Endothelial cell of umbilical vein (primary cell): ENCODE measurements around the gene EEA1. TPM values are rescaled to one million over a fixed set of nuclear protein-coding genes. Genes with fewer than 3 reads are reported as not detected.

ENCODE experiments used
- polyA plus RNA-seq, 4 experiments: library from polyadenylated mRNA; depleted of rRNA in 3 of 4; stranded (reverse) in 3 of 4; unstranded in 1 of 4; fragments of >200 nt; gene quantifications; 2 replicates each; pipeline versions ENCODE4 v1.2.1 to v1.2.3, GENCODE V29; 2011 to 2012; ENCODE audit warnings: missing spikeins in 1 of 4
- small RNA-seq: library from RNA; depleted of rRNA; stranded (forward); fragments of <200 nt; gene quantifications from one replicate; pipeline ENCODE3, GENCODE V24; 2012; ENCODE audit warnings: low replicate concordance, low read depth; ENCODE audit not compliant: insufficient read depth, insufficient read length
- total RNA-seq: library from RNA; stranded (reverse); gene quantifications from 2 replicates; pipeline ENCODE4 v1.2.3, GENCODE V29; 2021

The EEA1 gene
- total and polyA plus RNA-seq, 2 donors (not counting 3 experiments of a cell fraction or from before 2014, with no cell fraction given) = 2.6 to 38.8 TPM

Small RNA genes lying within 50 kb of the gene (small RNA-seq; reads per million reads assigned to genes)
- gene RNU6-1329P = not detected

Other genes starting within 250 kb of the EEA1 start
- not detected in 2 replicates for gene PLEKHG7, start 226.3 kb downstream of the EEA1 start, total RNA-seq
- gene PLEKHG7, start 226.3 kb downstream of the EEA1 start, polyA plus RNA-seq = not detected in 2 replicates